LNCAP (cell line): Measurements from ENCODE around the gene WBP11.

Experiments used
- TF ChIP-seq, protein P1 (sequence below): fragments of 450-650 bp; IDR thresholded peaks from 2 replicates; pipeline ENCODE4 v1.5.1; 2017; ENCODE audit warnings: mild to moderate bottlenecking

The WBP11 gene

DNA sequence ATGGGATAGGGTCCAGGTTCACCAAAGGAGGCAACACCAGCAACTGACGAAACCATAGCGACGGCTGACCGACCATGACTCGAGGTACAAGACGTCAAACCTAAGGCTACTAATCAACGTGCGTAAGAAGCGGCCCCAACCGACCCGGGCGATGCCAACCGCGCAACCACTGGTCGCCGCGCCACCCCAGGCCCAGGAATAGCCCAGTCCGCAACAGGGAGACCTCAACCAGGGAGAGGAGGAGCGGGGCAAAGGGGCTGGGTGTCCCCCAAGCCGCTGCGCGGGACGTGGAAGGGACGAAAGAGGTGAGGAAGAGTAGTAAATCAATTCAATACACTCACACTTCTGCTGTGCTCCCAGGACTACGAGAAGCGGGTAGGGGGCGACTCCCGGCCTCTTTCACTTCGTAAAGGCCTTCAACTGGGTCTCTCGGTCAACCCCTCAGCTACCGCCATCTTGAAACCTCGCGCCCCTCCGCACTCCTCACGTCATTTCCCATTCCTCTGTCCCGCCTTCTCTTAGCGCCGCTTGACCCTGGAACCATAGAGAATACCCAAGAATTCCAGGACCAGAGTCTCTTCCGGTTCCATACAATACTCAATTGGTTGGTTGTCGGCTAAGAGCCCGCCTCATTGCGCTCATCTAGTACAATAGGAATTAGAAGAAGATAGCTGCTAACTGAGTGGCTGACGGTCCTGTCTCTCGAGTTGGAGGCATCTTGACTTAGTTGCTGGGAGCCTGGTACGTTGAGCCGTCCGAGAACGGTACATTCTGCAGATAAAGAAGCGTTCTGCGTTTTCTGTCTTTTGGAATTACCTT is at the start of gene WBP11, which contains the start of gene C12orf60:
WBP11 (minus strand) TSS at position 468 of the 819 bp plus-strand sequence. CDS start 2,095 bp downstream, outside the sequence.
C12orf60 (plus strand) TSS at position 660 of the 819 bp plus-strand sequence. CDS start 19,266 bp downstream, outside the sequence.
- TF ChIP-seq, protein P1, sequence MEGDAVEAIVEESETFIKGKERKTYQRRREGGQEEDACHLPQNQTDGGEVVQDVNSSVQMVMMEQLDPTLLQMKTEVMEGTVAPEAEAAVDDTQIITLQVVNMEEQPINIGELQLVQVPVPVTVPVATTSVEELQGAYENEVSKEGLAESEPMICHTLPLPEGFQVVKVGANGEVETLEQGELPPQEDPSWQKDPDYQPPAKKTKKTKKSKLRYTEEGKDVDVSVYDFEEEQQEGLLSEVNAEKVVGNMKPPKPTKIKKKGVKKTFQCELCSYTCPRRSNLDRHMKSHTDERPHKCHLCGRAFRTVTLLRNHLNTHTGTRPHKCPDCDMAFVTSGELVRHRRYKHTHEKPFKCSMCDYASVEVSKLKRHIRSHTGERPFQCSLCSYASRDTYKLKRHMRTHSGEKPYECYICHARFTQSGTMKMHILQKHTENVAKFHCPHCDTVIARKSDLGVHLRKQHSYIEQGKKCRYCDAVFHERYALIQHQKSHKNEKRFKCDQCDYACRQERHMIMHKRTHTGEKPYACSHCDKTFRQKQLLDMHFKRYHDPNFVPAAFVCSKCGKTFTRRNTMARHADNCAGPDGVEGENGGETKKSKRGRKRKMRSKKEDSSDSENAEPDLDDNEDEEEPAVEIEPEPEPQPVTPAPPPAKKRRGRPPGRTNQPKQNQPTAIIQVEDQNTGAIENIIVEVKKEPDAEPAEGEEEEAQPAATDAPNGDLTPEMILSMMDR, result no peak

DNA sequence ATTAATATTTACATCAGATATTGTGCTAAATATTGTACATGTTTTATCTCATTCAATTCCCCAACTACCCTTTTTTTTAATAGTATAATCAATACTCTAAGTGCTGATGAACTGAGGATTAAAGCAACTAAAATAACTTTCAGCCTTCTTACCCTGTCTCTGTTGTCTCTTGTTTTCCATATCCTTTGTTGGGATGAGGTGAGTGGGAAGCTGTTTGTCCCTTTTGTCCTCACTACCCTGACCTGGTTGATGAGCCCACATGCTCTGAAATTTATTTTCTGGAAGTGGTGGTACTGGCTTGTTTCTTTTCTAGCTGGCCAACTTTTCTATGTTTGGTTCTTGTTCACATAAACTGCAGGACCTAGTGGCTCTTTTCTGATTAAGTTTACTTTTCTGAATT is 49.6 kb upstream of the WBP11 start:
- TF ChIP-seq, protein P1, result no peak

DNA sequence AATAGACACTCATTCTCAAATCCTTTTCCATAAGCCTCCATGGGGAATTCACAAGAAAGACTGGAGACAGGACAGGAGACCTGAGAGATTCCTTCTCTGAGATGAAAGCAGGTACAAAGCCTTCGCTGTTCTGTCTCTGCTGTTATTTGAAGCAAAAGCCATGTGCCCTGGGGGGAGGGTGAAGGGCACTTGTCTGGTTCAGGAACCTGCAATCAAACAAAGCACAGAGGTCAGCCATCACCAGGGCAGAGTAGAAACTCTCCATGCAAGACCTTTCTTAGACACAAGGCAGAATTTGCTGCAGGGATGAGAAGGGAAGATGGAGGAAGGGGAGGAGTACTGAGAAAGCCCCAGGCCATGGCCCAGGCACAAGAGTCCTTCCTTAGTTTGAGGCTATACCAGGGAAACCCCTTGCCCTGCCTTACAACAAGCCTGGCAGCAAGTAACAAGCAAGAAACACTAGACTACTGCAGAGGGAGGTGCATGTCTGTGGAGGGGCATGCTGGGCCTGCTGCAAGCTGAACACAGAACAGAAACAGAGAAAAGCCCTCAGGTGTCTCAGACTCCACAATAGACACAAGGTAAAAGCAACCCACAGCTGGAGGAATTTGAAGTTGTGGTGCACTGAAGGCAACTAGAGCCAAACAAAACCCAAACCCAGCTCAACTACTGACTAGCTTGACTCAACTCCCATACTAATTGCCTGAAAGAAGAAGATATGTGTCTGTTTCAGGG is 47.8 kb upstream of the WBP11 start:
- TF ChIP-seq, protein P1, result no peak

DNA sequence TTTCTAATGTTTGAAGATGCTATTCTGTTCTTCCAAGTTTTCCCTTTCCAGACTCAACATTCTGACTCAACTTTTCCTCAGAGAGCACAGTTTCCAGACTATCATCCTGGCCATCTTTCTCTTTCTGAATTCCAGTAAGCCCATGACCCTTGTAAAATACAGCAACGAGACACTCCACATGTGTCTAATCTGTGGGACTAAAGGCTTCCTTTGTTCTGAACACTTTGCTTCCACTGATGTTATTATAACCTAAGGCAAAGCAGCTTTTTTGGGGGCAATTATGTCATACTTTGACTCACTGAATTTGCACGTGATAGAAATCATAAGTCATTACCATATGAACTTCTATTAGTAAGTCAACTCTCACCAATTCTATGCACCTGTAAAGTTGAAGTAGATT is 46.4 kb upstream of the WBP11 start:
- TF ChIP-seq, protein P1, result no peak

DNA sequence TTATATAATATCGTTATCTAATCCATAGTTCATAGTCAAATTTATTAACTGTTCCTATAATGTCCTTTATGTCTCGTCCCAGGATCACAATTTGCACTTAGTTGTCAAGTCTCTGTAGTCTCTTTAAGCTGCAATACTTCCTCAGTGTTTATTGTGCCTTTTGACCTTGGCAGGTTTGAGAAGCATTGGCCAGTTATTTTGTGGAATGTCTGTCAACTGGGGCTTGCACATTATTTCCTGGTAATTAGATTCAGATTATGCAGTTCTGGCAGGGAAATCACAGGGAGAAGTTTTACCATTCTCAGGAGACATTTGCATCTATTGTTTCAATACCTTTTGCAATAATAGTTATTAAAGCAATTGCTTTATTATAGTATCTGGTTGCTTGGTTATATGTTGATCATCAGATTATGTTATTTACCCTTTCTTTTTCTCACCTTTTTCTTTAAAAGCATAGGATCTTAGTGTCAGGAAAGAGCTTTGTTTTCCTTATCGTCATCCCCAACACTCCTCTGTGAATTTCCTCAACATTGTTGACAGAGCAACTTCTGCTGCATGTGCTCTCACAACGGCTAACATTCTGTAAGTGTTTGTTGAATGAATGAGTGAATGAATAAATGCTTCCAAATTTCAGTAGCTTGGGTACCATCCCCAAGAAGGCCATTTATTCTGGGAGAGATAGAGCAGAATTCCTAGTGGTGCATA is 43.8 kb upstream of the WBP11 start:
- TF ChIP-seq, protein P1, result no peak

DNA sequence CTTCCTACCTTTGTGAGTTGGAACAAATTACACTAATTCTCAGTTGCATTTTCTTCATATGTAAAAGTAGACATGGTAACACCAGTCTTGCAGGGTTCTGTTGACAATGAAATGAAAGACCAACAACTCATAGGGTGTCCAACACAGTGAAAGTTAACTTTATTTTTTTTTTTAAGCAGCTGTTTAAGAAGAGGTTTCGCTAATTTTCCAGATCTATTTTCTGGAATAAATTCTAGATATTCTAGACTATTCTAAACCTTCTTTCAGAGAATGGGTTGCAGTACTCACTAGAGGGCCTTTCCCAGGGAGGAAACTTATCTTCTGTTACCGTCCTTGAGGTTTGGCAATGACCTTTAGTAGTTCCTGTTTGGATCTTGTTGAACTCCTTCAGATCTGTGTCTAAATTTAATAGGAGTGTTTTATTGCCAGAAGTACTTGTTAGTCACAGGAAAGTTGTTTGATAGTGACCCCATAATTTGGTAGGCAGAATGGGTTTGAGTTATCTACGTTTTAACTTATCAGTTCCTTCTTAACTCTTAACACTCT is 42.8 kb upstream of the WBP11 start:
- TF ChIP-seq, protein P1, result no peak

DNA sequence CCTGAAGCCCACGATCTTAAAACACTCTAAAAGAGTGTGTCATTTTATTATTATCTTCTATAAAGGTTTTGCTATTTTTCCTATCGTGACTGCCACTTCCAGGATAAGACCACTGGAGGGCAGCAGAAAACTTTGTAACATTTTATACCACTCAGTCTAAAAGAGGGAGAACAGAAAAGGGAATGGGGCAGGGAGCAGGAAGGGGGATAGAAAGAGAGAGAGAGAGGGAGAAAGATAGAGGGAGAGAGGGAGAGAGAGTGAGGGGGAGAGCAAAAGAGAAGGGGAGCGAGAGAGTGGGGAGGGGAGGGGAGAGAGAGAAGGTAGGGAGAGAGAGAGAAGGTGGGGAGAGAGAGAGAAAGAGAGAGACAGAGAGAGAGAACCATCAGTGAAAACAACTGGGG is 42.1 kb upstream of the WBP11 start:
- TF ChIP-seq, protein P1, result peak; percentile 82
